HUES6 (cell line): ENCODE measurements around the gene IGFBP5.

ENCODE experiments used
- H3K27ac ChIP-seq: 2 replicates; pipeline ENCODE4 v1.7.0; 2013; ENCODE audit warnings: low read depth, mild to moderate bottlenecking, low read length, inconsistent platforms
- H3K27me3 ChIP-seq: 2 replicates; pipeline ENCODE4 v1.6.1; 2013; ENCODE audit warnings: low read length; ENCODE audit not compliant: control insufficient read depth, insufficient read depth
- H3K36me3 ChIP-seq: 2 replicates; pipeline ENCODE4 v1.6.1; 2013; ENCODE audit warnings: low read length; ENCODE audit not compliant: control insufficient read depth, insufficient read depth
- H3K4me1 ChIP-seq: 2 replicates; pipeline ENCODE4 v1.6.1; 2013; ENCODE audit warnings: low read length; ENCODE audit not compliant: control insufficient read depth, insufficient read depth
- H3K4me3 ChIP-seq: 2 replicates; pipeline ENCODE4 v1.5.1; 2013; ENCODE audit warnings: low read depth, low read length
- H3K9ac ChIP-seq: one replicate; pipeline ENCODE4 v1.6.1; 2013; ENCODE audit warnings: mild to moderate bottlenecking, low read length
- H3K9me3 ChIP-seq: 2 replicates; pipeline ENCODE4 v1.6.1; 2013; ENCODE audit warnings: low read depth, low read length; ENCODE audit not compliant: control insufficient read depth, insufficient read depth

Gene IGFBP5

GRCh38 chr2:216629784-216630183 is 65.6 kb downstream of the IGFBP5 start:
- no peak overlapping the region for H3K4me3 ChIP-seq
- no peak overlapping the region for H3K27ac ChIP-seq

GRCh38 chr2:216626875-216627245 is 68.5 kb downstream of the IGFBP5 start:
- Histone ChIP-seq H3K9ac (no peak overlapping the region), H3K4me1 (no peaks in the 10 kb centered on the region; the same call in 1 of the 2 replicates), H3K27me3 (peaks cover 2% of the 10 kb centered on the region; the same call in 1 of the 2 replicates), H3K27ac (no peak overlapping the region), H3K9me3 (no peaks in the 10 kb centered on the region), H3K4me3 (no peak overlapping the region), H3K36me3 (no peaks in the 10 kb centered on the region)

More at GRCh38 chr2:216629784-216630183, 65.6 kb downstream of the IGFBP5 start:
- Histone ChIP-seq H3K36me3 (no peaks in the 10 kb centered on the region), H3K27me3 (peaks cover 24% of the 10 kb centered on the region), H3K9me3 (no peaks in the 10 kb centered on the region), H3K4me1 (peaks cover 10% of the 10 kb centered on the region), H3K9ac (no peak overlapping the region)

GRCh38 chr2:216626168-216626874 is 69.0 kb downstream of the IGFBP5 start:
- Histone ChIP-seq H3K27ac (no peak overlapping the region), H3K4me1 (no peaks in the 10 kb centered on the region; the same call in 1 of the 2 replicates), H3K9ac (no peak overlapping the region), H3K9me3 (no peaks in the 10 kb centered on the region), H3K4me3 (no peak overlapping the region), H3K27me3 (no peaks in the 10 kb centered on the region), H3K36me3 (no peaks in the 10 kb centered on the region)

- Histone ChIP-seq H3K4me3 (no peak overlapping the region), H3K4me1 (peaks cover 17% of the 10 kb centered on the region), H3K36me3 (no peaks in the 10 kb centered on the region), H3K9me3 (no peaks in the 10 kb centered on the region), H3K27ac (no peak overlapping the region), H3K9ac (no peak overlapping the region), H3K27me3 (no peaks in the 10 kb centered on the region)
Observed at GRCh38 chr2:216624251-216624650, 71.1 kb downstream of the IGFBP5 start.

- Histone ChIP-seq H3K9ac (no peak overlapping the region), H3K9me3 (no peaks in the 10 kb centered on the region), H3K36me3 (no peaks in the 10 kb centered on the region), H3K27ac (no peak overlapping the region), H3K4me1 (peaks cover 25% of the 10 kb centered on the region), H3K4me3 (no peak overlapping the region), H3K27me3 (no peaks in the 10 kb centered on the region)
Observed at GRCh38 chr2:216622526-216622925, 72.8 kb downstream of the IGFBP5 start.
